C4-2B (cell line): ENCODE data around the gene REPS2.

Experiments used
- H3K27ac ChIP-seq: fragments of 450-650 bp; 2 replicates; pipeline ENCODE4 v1.5.1; 2017
- ZFX ChIP-seq: fragments of 450-650 bp; IDR thresholded peaks from 2 replicates; pipeline ENCODE4 v1.6.1; 2017
- TF ChIP-seq, protein P1 (sequence below): fragments of 450-650 bp; conservative IDR thresholded peaks from 2 replicates; pipeline ENCODE4 v1.5.1; 2017; ENCODE audit warnings: mild to moderate bottlenecking

Gene REPS2

DNA sequence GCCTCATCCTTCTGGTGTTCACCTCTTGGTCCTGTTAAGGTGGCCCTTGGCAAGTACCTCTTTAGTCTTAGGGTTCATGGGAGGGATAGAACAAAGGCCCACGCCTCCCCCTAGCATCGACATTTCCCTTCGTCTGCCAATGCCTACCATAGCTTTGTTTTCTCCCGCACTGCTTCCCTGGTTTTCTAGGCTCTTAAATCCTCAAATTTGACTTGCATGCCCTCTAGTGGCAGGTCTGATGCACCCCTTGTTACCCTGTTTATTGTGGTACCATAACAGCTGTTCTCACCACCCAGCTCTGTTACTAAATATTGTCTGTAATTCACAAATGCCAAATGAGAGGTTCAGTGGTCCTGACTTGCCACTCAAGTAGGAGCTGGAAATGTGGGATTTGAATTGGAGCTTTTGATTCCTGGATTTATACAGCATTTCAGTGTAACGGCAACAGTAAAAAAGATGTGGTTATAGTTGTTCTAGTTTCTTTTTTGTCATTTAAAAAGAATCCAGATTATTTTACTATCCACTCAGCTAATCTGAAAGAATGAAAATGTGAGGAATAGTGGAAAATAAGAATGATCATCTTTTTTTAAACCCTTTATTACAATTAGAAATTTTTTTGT is 100.1 kb downstream of the REPS2 start:
- TF ChIP-seq ZFX = no peak
- TF ChIP-seq, protein P1, sequence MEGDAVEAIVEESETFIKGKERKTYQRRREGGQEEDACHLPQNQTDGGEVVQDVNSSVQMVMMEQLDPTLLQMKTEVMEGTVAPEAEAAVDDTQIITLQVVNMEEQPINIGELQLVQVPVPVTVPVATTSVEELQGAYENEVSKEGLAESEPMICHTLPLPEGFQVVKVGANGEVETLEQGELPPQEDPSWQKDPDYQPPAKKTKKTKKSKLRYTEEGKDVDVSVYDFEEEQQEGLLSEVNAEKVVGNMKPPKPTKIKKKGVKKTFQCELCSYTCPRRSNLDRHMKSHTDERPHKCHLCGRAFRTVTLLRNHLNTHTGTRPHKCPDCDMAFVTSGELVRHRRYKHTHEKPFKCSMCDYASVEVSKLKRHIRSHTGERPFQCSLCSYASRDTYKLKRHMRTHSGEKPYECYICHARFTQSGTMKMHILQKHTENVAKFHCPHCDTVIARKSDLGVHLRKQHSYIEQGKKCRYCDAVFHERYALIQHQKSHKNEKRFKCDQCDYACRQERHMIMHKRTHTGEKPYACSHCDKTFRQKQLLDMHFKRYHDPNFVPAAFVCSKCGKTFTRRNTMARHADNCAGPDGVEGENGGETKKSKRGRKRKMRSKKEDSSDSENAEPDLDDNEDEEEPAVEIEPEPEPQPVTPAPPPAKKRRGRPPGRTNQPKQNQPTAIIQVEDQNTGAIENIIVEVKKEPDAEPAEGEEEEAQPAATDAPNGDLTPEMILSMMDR = peak; percentile 80
- no peak overlapping the region for H3K27ac ChIP-seq

DNA sequence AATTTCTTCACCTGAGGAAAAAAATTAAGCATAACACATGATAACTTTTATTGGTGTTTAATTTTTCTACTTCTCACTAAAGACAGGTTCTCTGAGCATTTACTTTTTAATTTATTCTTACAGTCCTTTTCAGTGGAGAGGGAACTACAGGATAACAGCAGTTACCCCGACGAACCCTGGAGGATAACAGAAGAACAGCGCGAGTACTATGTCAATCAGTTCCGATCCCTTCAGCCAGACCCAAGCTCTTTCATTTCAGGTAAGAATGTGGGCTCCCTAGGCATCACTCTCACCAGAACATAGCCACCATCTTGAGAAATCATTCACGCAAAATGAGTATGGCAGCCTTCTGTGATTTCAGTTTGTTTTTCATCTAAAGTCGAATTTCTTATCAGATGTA is 100.8 kb downstream of the REPS2 start:
- no peak for TF ChIP-seq ZFX
- TF ChIP-seq, protein P1 = no peak

DNA sequence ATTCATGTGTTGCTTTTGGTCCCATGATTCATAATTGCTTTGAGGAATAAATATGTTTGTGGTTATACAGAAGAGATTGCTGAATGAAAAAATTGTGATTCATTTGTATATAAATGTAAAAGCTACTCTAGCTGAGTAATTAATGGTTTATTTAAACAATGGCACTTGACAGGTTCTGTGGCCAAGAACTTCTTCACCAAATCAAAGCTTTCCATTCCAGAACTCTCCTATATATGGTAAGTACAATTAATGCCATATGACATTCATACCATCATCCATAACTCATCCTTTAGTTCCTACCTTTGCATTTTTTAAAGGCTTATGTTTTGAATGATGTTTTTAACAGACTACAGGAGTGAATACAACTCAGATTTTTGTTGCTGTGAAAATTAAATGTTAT is 105.8 kb downstream of the REPS2 start:
- no peak overlapping the region for H3K27ac ChIP-seq
- TF ChIP-seq ZFX = no peak
- TF ChIP-seq, protein P1 = no peak

More for the DNA sequence above, 100.8 kb downstream of the REPS2 start:
- H3K27ac ChIP-seq = no peak overlapping the region

DNA sequence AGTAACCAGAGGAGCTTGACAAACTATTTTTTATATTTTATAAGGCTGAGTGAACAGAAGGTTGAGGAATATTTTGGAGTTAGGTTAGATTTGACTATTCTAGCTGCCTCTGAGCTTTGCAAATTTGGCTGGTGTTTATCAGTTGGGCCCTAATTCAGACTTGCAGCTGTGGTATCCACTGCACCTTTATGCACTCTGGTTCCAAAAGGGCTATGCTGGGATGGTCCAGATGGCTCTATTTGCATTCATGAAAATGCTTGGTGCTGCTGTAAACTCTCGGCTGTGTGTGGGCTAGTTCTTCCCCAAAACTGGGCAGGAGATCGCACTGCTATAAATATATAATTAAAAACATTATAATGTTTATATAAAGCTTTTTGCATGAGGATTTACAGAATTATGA is 106.3 kb downstream of the REPS2 start:
- no peak overlapping the region for H3K27ac ChIP-seq
- TF ChIP-seq, protein P1 = no peak
- no peak for TF ChIP-seq ZFX

DNA sequence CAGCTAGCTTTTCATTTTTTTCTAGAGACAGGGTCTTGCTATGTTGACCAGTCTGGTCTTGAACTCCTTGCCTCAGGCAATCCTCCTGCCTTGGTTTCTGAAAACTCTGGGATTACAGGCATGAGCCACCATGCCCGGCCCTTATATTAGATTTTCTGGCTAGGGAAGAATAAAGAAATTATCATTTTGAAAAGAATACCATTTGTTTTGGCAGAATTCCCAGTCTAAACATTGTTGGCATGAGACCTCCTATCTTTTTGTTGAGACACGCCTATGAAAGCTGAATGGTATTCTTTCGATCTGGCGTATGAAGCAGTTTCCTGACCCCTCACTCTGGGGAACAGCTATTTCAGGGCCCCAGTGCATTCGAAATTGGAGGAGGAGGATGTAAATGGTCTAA is 107.0 kb downstream of the REPS2 start:
- TF ChIP-seq, protein P1 = no peak
- TF ChIP-seq ZFX = no peak
- H3K27ac ChIP-seq = no peak overlapping the region

DNA sequence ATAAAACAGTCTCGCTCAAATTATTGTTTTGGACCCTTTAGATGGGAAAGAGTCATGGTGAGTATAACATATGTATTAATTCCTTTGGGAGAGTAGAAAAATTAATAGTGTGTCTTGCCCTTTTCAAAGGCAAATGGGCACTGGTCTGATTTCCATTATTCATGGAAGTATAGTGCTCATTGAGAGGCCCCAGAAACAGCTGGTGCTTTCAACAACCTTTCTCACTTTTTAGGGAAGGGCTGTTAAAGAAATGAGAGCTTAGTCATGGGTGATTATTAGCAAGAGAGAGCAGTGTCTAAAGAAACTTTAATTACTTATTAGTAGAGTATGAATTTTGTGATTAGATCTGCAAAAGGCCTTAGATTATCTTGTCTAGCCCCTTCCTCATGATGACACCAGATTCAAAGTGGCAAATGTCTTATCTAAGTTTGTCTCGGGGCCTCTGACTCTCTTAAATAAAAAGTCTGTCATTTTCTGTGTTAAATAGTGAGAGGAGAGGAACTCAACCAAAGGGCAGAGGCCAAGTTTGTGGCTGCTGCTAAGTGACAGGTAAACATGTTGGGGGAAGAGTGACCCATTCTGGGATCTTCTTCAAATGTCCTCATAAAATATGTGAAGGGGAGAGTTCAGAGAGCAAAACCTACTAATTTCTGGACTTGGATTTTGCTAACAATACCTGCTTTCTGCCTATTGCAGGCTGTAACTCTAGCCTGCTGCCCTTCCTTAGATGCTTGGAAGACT is 110.6 kb downstream of the REPS2 start:
- no peak overlapping the region for H3K27ac ChIP-seq
- TF ChIP-seq, protein P1 = no peak
- TF ChIP-seq ZFX = no peak

DNA sequence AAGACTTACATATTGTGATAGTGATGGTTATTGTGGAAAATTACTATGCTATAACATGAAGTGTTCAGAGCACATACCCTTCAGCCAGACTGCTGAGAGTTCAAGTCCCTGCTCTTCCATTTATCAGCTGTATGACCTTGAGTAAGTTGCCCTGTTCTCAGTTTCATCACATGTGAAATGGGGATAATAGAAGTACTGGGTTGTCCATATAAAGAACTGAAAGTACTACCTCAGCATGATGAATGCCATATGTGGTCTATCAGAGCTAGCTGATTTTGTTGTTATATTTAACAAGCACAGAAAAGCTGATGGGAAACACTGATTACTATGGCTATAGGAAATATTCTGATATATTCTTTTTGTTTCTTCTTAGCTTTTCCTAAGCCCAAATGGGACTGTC is 115.6 kb downstream of the REPS2 start:
- no peak overlapping the region for H3K27ac ChIP-seq
- TF ChIP-seq, protein P1 = no peak
- no peak for TF ChIP-seq ZFX
